GM11168 (cell line): Measurements from ENCODE around the gene CTU1.

Experiments used
- in situ Hi-C: fragments of 300-500 bp; cut with MboI; formaldehyde crosslinking; loops from one replicate; pipeline ENCODE4 v1.12.0; 2022; ENCODE audit warnings: low sequenced_read_pairs; ENCODE audit not compliant: unreplicated experiment

Gene CTU1

DNA sequence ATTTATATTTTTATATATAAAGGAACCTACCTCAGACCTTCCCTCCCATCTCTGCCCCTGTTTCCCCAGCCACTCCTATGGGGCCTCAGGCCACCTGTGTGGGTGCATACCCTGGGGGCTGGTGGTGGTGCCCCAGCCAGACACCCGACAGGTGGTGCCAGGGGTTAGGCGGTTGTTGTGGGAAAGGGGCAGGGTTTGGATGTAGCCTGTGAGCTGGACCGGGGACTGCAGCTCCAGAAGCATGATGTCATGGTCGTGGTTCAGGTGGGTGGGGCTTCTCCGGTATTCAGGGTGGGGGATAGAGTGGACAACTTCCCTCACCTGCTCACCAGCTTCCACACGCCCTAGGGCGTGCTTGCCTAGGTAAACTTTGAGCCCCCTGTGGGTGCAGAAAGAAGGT lies 48.5 kb downstream of the CTU1 start:
- in situ Hi-C loops, result no loop called here

DNA sequence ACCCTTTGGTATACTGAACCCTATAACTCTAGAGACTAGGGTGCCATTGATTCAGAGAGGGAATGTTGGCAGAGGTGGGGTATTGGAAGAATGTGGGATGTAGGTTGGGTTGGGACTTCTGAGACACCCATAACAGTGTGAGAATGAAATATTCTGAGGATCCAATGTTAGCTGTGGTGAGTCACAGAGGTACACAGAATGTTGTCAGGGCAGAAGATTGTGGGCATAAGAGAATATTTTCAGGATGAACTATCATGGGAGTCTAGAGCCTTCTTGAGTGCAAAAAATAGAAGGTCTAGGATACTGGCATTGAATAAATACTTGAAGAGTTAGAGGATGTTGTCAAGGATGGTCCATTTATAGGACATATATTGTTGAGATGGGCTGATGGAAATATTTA lies 52.3 kb downstream of the CTU1 start:
- in situ Hi-C loops, result no loop called here
